Choroid plexus epithelial cell (primary cell): ENCODE data around the gene ROMO1.

ENCODE experiments used
- DNase-seq: peaks from one replicate; pipeline ENCODE4 v3.0.0-alpha.2; 2010; ENCODE audit warnings: low read depth
- H3K4me3 ChIP-seq: 2 replicates; pipeline ENCODE4 v1.5.1; 2011; ENCODE audit warnings: low read depth, mild to moderate bottlenecking, control low read depth, low read length, moderate library complexity
- CTCF ChIP-seq: conservative IDR thresholded peaks from 2 replicates; pipeline ENCODE4 v1.5.1; 2011; ENCODE audit warnings: low read depth, mild to moderate bottlenecking, control low read depth, inconsistent platforms, low read length, moderate library complexity

The ROMO1 gene

GRCh38 chr20:35695978-35696377, 3.2 kb upstream of the ROMO1 start:
- no peak for TF ChIP-seq CTCF
- no peak for DNase-seq
- H3K4me3 ChIP-seq = no peak overlapping the region

- no peak for DNase-seq
- H3K4me3 ChIP-seq = no peak overlapping the region
- no peak for TF ChIP-seq CTCF
Observed at GRCh38 chr20:35697696-35698297, 1.4 kb upstream of the ROMO1 start.

- peak overlapping the region; percentile 98 for H3K4me3 ChIP-seq
- no peak for TF ChIP-seq CTCF
- no peak for DNase-seq
Observed at GRCh38 chr20:35698298-35699126, 693 bp upstream of the ROMO1 start.

GRCh38 chr20:35699957-35700624, 886 bp downstream of the ROMO1 start:
- TF ChIP-seq CTCF = no peak
- DNase-seq = no peak

GRCh38 chr20:35700625-35701148, 1.5 kb downstream of the ROMO1 start:
- H3K4me3 ChIP-seq = peak overlapping the region; percentile 98
- TF ChIP-seq CTCF = no peak
- no peak for DNase-seq

More at GRCh38 chr20:35699957-35700624, 886 bp downstream of the ROMO1 start:
- H3K4me3 ChIP-seq = peak overlapping the region; percentile 98

GRCh38 chr20:35702051-35702823, 3.0 kb downstream of the ROMO1 start:
- H3K4me3 ChIP-seq = no peak overlapping the region
- no peak for TF ChIP-seq CTCF
- no peak for DNase-seq
